IPS DF 6.9 (cell line): ENCODE data around the gene NFS1.
"Not testable (repeated sequence)": the region's sequence is repeated elsewhere in the genome, so short reads cannot be mapped to it uniquely, and the experiment has no call there.

Experiments
- DNase-seq: peaks from one replicate; pipeline ENCODE4 v3.0.0-alpha.2; 2013; ENCODE audit warnings: low read depth, low spot score
- H3K27ac ChIP-seq: one replicate; pipeline ENCODE4 v1.5.1; 2013; ENCODE audit warnings: low read length, control low read depth
- H3K27me3 ChIP-seq: 2 replicates; pipeline ENCODE4 v1.6.1; 2013; ENCODE audit warnings: mild to moderate bottlenecking, low read length; ENCODE audit not compliant: control insufficient read depth, insufficient read depth
- H3K36me3 ChIP-seq: 2 replicates; pipeline ENCODE4 v1.6.1; 2013; ENCODE audit warnings: low read length; ENCODE audit not compliant: control insufficient read depth, insufficient read depth
- H3K4me1 ChIP-seq: 2 replicates; pipeline ENCODE4 v1.6.1; 2013; ENCODE audit warnings: low read length; ENCODE audit not compliant: control insufficient read depth, insufficient read depth
- H3K4me3 ChIP-seq: 2 replicates; pipeline ENCODE4 v1.5.1; 2013; ENCODE audit warnings: mild to moderate bottlenecking, low read length
- H3K9me3 ChIP-seq: 2 replicates; pipeline ENCODE4 v1.6.1; 2013; ENCODE audit warnings: low read length, inconsistent platforms; ENCODE audit not compliant: control insufficient read depth, insufficient read depth
- WGBS: extraction: QIAGEN DNeasy Blood & Tissue Kit; methylation state at CpG from one replicate; pipeline ENCODE4 v1.1.7; 2013; ENCODE audit warnings: mixed read lengths, missing lambda C conversion rate; ENCODE audit not compliant: insufficient read length, insufficient coverage; 5-methylcytosine and 5-hydroxymethylcytosine counted together

The NFS1 gene

GRCh38 chr20:35699127-35699956 lies at the start of gene NFS1, which contains the start of gene ROMO1:
TSS of gene NFS1 (minus strand) at chr20:35699352. CDS start at chr20:35699288, 64 bp downstream.
TSS of gene ROMO1 (plus strand) at chr20:35699405. CDS start at chr20:35699633, 228 bp downstream.
- Histone ChIP-seq H3K9me3 (no peaks in the 10 kb centered on the region), H3K4me1 (0 out of 2 replicates have a peak, but pooled peaks cover 1% of the 10 kb centered on the region), H3K27ac (no peak within 1 kb of the TSS), H3K36me3 (peaks cover under 1% of the 10 kb centered on the region; the same call in 1 of the 2 replicates), H3K27me3 (no peaks in the 10 kb centered on the region), H3K4me3 (peak within 1 kb of the TSS; percentile 74)
- no CpG with 5 or more reads among the region's 81 CpGs for WGBS
- DNase-seq, result peak; percentile 61

GRCh38 chr20:35744492-35744841 lies 45.3 kb upstream of the NFS1 start:
- H3K9me3 ChIP-seq, H3K4me3 ChIP-seq, H3K27ac ChIP-seq, H3K27me3 ChIP-seq, DNase-seq, H3K4me1 ChIP-seq, H3K36me3 ChIP-seq: not testable (repeated sequence)
- WGBS, result no CpG with 5 or more reads among the region's 3 CpGs

GRCh38 chr20:35743693-35744491 lies 44.7 kb upstream of the NFS1 start:
- H3K36me3 ChIP-seq, result peaks cover 6% of the 10 kb centered on the region; the same call in 1 of the 2 replicates

GRCh38 chr20:35742741-35743523 lies 43.8 kb upstream of the NFS1 start:
- no CpG with 5 or more reads among the region's 8 CpGs for WGBS
- H3K27ac ChIP-seq, result no peak overlapping the region
- H3K27me3 ChIP-seq, result no peaks in the 10 kb centered on the region
- H3K4me1 ChIP-seq, result no peaks in the 10 kb centered on the region
- H3K9me3 ChIP-seq, result no peaks in the 10 kb centered on the region
- peaks cover 9% of the 10 kb centered on the region; the same call in 1 of the 2 replicates for H3K36me3 ChIP-seq
- no peak for DNase-seq
- H3K4me3 ChIP-seq, result peak overlapping the region; percentile 55; the same call in 1 of the 2 replicates

More at GRCh38 chr20:35743693-35744491, 44.7 kb upstream of the NFS1 start:
- Histone ChIP-seq H3K4me1 (no peaks in the 10 kb centered on the region), H3K9me3 (no peaks in the 10 kb centered on the region), H3K27ac (no peak overlapping the region), H3K27me3 (no peaks in the 10 kb centered on the region), H3K4me3 (no peak overlapping the region)
- no peak for DNase-seq
- WGBS, result no CpG with 5 or more reads among the region's 15 CpGs

GRCh38 chr20:35741892-35742740 lies 43.0 kb upstream of the NFS1 start, which contains the start of gene RBM39:
TSS of gene RBM39 (minus strand) at chr20:35742260. CDS start at chr20:35740874, 1,386 bp downstream.
- Histone ChIP-seq H3K27ac (no peak within 1 kb of the TSS), H3K9me3 (no peaks in the 10 kb centered on the region), H3K4me3 (peak within 1 kb of the TSS; percentile 73), H3K36me3 (peaks cover 10% of the 10 kb centered on the region; the same call in 1 of the 2 replicates), H3K27me3 (no peaks in the 10 kb centered on the region), H3K4me1 (no peaks in the 10 kb centered on the region)
- WGBS, result no CpG with 5 or more reads among the region's 66 CpGs
- DNase-seq, result peak; percentile 100

GRCh38 chr20:35739294-35740163 lies 40.4 kb upstream of the NFS1 start:
- no peak overlapping the region for H3K27ac ChIP-seq
- H3K4me3 ChIP-seq, result no peak overlapping the region
- H3K36me3 ChIP-seq, result peaks cover 16% of the 10 kb centered on the region; the same call in 1 of the 2 replicates
- H3K9me3 ChIP-seq, result no peaks in the 10 kb centered on the region
- H3K27me3 ChIP-seq, result no peaks in the 10 kb centered on the region
- DNase-seq, result no peak
- WGBS, result 100% methylated on average over 1 of the region's 7 CpGs
- no peaks in the 10 kb centered on the region for H3K4me1 ChIP-seq

GRCh38 chr20:35738410-35739179 lies 39.4 kb upstream of the NFS1 start:
- Histone ChIP-seq H3K9me3 (no peaks in the 10 kb centered on the region), H3K27me3 (no peaks in the 10 kb centered on the region), H3K27ac (no peak overlapping the region), H3K4me3 (no peak overlapping the region), H3K4me1 (no peaks in the 10 kb centered on the region), H3K36me3 (peaks cover 21% of the 10 kb centered on the region; the same call in 1 of the 2 replicates)
- no CpG with 5 or more reads among the region's 4 CpGs for WGBS
- no peak for DNase-seq

GRCh38 chr20:35737865-35738333 lies 38.7 kb upstream of the NFS1 start:
- H3K9me3 ChIP-seq, result no peaks in the 10 kb centered on the region
- peaks cover 24% of the 10 kb centered on the region; the same call in 1 of the 2 replicates for H3K36me3 ChIP-seq
- no peaks in the 10 kb centered on the region for H3K27me3 ChIP-seq
- H3K4me1 ChIP-seq, result no peaks in the 10 kb centered on the region
- H3K4me3 ChIP-seq, result no peak overlapping the region
- WGBS, result no CpG with 5 or more reads among the region's 15 CpGs
- DNase-seq, result no peak
- no peak overlapping the region for H3K27ac ChIP-seq
